Tibial artery (tissue), 4 donors: ENCODE data around the gene PRKD3.

Experiments used
- DNase-seq, 2 donors: peaks; one replicate each; pipeline ENCODE4 v3.0.0-alpha.2; 2019
- H3K27ac ChIP-seq, 2 donors: fragments of 200-600 bp; sonication (generic) in 1 of 2; 1 replicate in 1 of 2; 2 replicates in 1 of 2; pipeline ENCODE4 v1.5.1; 2018 to 2019; ENCODE audit warnings: mild to moderate bottlenecking in 1 of 2
- H3K27me3 ChIP-seq, 2 donors: fragments of 200-600 bp; sonication (generic) in 1 of 2; one replicate each; pipeline versions ENCODE4 v1.5.1 to v1.6.0; 2016 to 2019
- H3K36me3 ChIP-seq, 3 donors: fragments of 200-600 bp; sonication (generic) in 2 of 3; one replicate each; pipeline ENCODE4 v1.5.1; 2016 to 2019; ENCODE audit warnings: mild to moderate bottlenecking in 2 of 3
- H3K4me1 ChIP-seq, 4 donors: fragments of 200-600 bp; sonication (generic) in 2 of 4; 1 replicate in 3 of 4; 2 replicates in 1 of 4; pipeline ENCODE4 v1.5.1; 2016 to 2019
- H3K4me3 ChIP-seq, 2 donors: fragments of 200-600 bp; sonication (generic) in 1 of 2; 1 replicate in 1 of 2; 2 replicates in 1 of 2; pipeline ENCODE4 v1.5.1; 2018 to 2019; ENCODE audit warnings: mild to moderate bottlenecking in 2 of 2
- H3K9me3 ChIP-seq, 3 donors: fragments of 200-600 bp; sonication (generic) in 1 of 3; one replicate each; pipeline ENCODE4 v1.5.1; 2016 to 2019
- CTCF ChIP-seq, 2 experiments: fragments of 200-600 bp in 1 of 2; fragments of 450-650 bp in 1 of 2; IDR thresholded peaks; one replicate each; pipeline ENCODE4 v1.5.1; 2017 to 2019; ENCODE audit warnings: antibody characterized with exemption in 2 of 2, mild to moderate bottlenecking in 1 of 2, moderate library complexity in 1 of 2
- intact Hi-C: fragments of 100-400 bp; cut with DNase I; formaldehyde crosslinking; loops from one replicate; pipeline ENCODE4 v1.15.0; 2023; ENCODE audit warnings: low total_unique reads

PRKD3 gene

GRCh38 chr2:37324786-37325624 is at the start of gene PRKD3:
TSS of gene PRKD3 (minus strand) at chr2:37324833. CDS start at chr2:37316524, 8,309 bp downstream.
- intact Hi-C loops, result loop anchor here (10.0 kb wide), 1 partner anchor 90 kb away; the partner anchor contains the start of genes CEBPZ and NDUFAF7

GRCh38 chr2:37372000-37372399 is 47.4 kb upstream of the PRKD3 start:
- intact Hi-C loops, result no loop called here
- H3K27me3 ChIP-seq, result no peaks in the 10 kb centered on the region
- no peak overlapping the region for H3K27ac ChIP-seq
- H3K9me3 ChIP-seq, result no peaks in the 10 kb centered on the region
- no peaks in the 10 kb centered on the region for H3K36me3 ChIP-seq
- DNase-seq, result no peak
- no peak overlapping the region for H3K4me3 ChIP-seq
- no peaks in the 10 kb centered on the region for H3K4me1 ChIP-seq
- no peak for TF ChIP-seq CTCF (IDR thresholded peaks at IDR 0.05)

More at GRCh38 chr2:37324786-37325624, at the start of gene PRKD3:
- no peaks in the 10 kb centered on the region for H3K36me3 ChIP-seq
- H3K4me1 ChIP-seq, result peaks cover 0 to 37% (median 12%) of the 10 kb centered on the region in 4 donors
- no peak for TF ChIP-seq CTCF (IDR thresholded peaks at IDR 0.05)
- peak within 1 kb of the TSS; percentile 96 for H3K27ac ChIP-seq
- DNase-seq, result peak; percentile 54 to 76
- H3K27me3 ChIP-seq, result no peaks in the 10 kb centered on the region
- H3K9me3 ChIP-seq, result no peaks in the 10 kb centered on the region
- peak within 1 kb of the TSS; percentile 82 to 83 for H3K4me3 ChIP-seq

DNA sequence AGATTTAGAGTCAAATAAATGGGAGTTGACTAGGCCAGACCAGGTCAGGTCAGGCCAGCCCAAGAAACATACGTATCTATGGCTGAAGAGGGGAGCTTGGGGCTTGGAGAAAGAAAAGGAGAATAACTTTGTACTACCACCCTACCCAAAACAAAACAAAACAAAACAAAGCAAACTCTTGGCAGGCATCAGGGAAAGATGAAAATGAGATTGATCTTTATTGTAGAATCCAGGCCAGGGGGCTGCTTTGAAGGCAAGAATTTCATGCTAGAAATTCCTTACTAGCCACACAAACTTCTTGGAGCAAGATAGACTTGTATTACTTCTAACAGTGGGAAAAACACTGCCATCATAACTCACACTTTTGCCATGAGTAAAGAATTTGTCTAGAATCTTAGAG is 46.0 kb upstream of the PRKD3 start:
- TF ChIP-seq CTCF (IDR thresholded peaks at IDR 0.05), result no peak
- H3K27me3 ChIP-seq, result no peaks in the 10 kb centered on the region
- H3K4me3 ChIP-seq, result no peak overlapping the region
- no peak overlapping the region for H3K27ac ChIP-seq
- no peaks in the 10 kb centered on the region for H3K36me3 ChIP-seq
- no peaks in the 10 kb centered on the region for H3K9me3 ChIP-seq
- intact Hi-C loops, result no loop called here
- no peak for DNase-seq
- no peaks in the 10 kb centered on the region for H3K4me1 ChIP-seq

- no peak for DNase-seq
- Histone ChIP-seq H3K27ac (no peak overlapping the region), H3K9me3 (no peaks in the 10 kb centered on the region), H3K4me3 (no peak overlapping the region), H3K36me3 (no peaks in the 10 kb centered on the region), H3K27me3 (no peaks in the 10 kb centered on the region), H3K4me1 (no peaks in the 10 kb centered on the region)
- no peak for TF ChIP-seq CTCF (IDR thresholded peaks at IDR 0.05)
- intact Hi-C loops, result no loop called here
These were observed 43.4 kb upstream of the PRKD3 start for GRCh38 chr2:37367984-37368383.

GRCh38 chr2:37367310-37367709 is 42.7 kb upstream of the PRKD3 start:
- intact Hi-C loops, result no loop called here
- H3K27me3 ChIP-seq, result no peaks in the 10 kb centered on the region
- no peaks in the 10 kb centered on the region for H3K9me3 ChIP-seq
- no peak for DNase-seq
- no peaks in the 10 kb centered on the region for H3K4me1 ChIP-seq
- H3K36me3 ChIP-seq, result no peaks in the 10 kb centered on the region
- no peak overlapping the region for H3K4me3 ChIP-seq
- TF ChIP-seq CTCF (IDR thresholded peaks at IDR 0.05), result no peak
- no peak overlapping the region for H3K27ac ChIP-seq
